ENCODE measurements around the gene FUCA1.

Gene FUCA1

GRCh38 chr1:23848673-23849616 is 19.1 kb downstream of the FUCA1 start:
- TF ChIP-seq YY1 (IDR thresholded peaks at IDR 0.05; ENCODE audit: low read depth) (no peak), FOXM1 (IDR thresholded peaks at IDR 0.05; ENCODE audit: borderline replicate concordance, low read depth) (no peak), TAF1 (IDR thresholded peaks at IDR 0.05; ENCODE audit: low read depth) (no peak), CREB1 (IDR thresholded peaks at IDR 0.05; ENCODE audit: low read depth) (no peak), USF1 (IDR thresholded peaks at IDR 0.05) (no peak), EP300 (IDR thresholded peaks at IDR 0.05; ENCODE audit: borderline replicate concordance) (no peak), NFIC (IDR thresholded peaks at IDR 0.05) (no peak), TEAD4 (IDR thresholded peaks at IDR 0.05) (no peak), CEBPB (IDR thresholded peaks at IDR 0.05) (no peak), REST (IDR thresholded peaks at IDR 0.05; ENCODE audit: low read depth) (no peak), ZBTB7A (IDR thresholded peaks at IDR 0.05; ENCODE audit: low read depth) (no peak), MAX (IDR thresholded peaks at IDR 0.05) (no peak), TCF12 (IDR thresholded peaks at IDR 0.05; ENCODE audit: low read depth) (no peak), RAD21 (IDR thresholded peaks at IDR 0.05; ENCODE audit: low read depth) (no peak), EGR1 (IDR thresholded peaks at IDR 0.05) (no peak)

- no peak for TF ChIP-seq EGR1 (IDR thresholded peaks at IDR 0.05)
- no peak for TF ChIP-seq FOXM1 (IDR thresholded peaks at IDR 0.05; ENCODE audit: borderline replicate concordance, low read depth)
- no peak for TF ChIP-seq TCF12 (IDR thresholded peaks at IDR 0.05; ENCODE audit: low read depth)
- TF ChIP-seq CEBPB (IDR thresholded peaks at IDR 0.05), result no peak
- no peak for TF ChIP-seq YY1 (IDR thresholded peaks at IDR 0.05; ENCODE audit: low read depth)
- TF ChIP-seq RAD21 (IDR thresholded peaks at IDR 0.05; ENCODE audit: low read depth), result no peak
Observed at GRCh38 chr1:23845163-23845562, 22.9 kb downstream of the FUCA1 start.

- no peak for TF ChIP-seq TEAD4 (IDR thresholded peaks at IDR 0.05)
- no peak for TF ChIP-seq CEBPB (IDR thresholded peaks at IDR 0.05)
- TF ChIP-seq REST (IDR thresholded peaks at IDR 0.05; ENCODE audit: low read depth), result no peak
- TF ChIP-seq MAX (IDR thresholded peaks at IDR 0.05), result no peak
- TF ChIP-seq NFIC (IDR thresholded peaks at IDR 0.05), result no peak
- TF ChIP-seq CREB1 (IDR thresholded peaks at IDR 0.05; ENCODE audit: low read depth), result no peak
- no peak for TF ChIP-seq TCF12 (IDR thresholded peaks at IDR 0.05; ENCODE audit: low read depth)
- no peak for TF ChIP-seq FOXM1 (IDR thresholded peaks at IDR 0.05; ENCODE audit: borderline replicate concordance, low read depth)
- no peak for TF ChIP-seq EP300 (IDR thresholded peaks at IDR 0.05; ENCODE audit: borderline replicate concordance)
Observed at GRCh38 chr1:23843644-23844043, 24.4 kb downstream of the FUCA1 start.

GRCh38 chr1:23838401-23838866 is 29.7 kb downstream of the FUCA1 start:
- TF ChIP-seq TAF1 (IDR thresholded peaks at IDR 0.05; ENCODE audit: low read depth) (no peak), YY1 (IDR thresholded peaks at IDR 0.05; ENCODE audit: low read depth) (no peak), EP300 (IDR thresholded peaks at IDR 0.05; ENCODE audit: borderline replicate concordance) (no peak), USF1 (IDR thresholded peaks at IDR 0.05) (no peak), CREB1 (IDR thresholded peaks at IDR 0.05; ENCODE audit: low read depth) (no peak), CEBPB (IDR thresholded peaks at IDR 0.05) (peak; percentile 87), REST (IDR thresholded peaks at IDR 0.05; ENCODE audit: low read depth) (no peak), FOXM1 (IDR thresholded peaks at IDR 0.05; ENCODE audit: borderline replicate concordance, low read depth) (no peak), ZBTB7A (IDR thresholded peaks at IDR 0.05; ENCODE audit: low read depth) (0 out of 2 replicates have a peak, but pooled peaks have one; percentile 41), EGR1 (IDR thresholded peaks at IDR 0.05) (no peak), RAD21 (IDR thresholded peaks at IDR 0.05; ENCODE audit: low read depth) (no peak), NFIC (IDR thresholded peaks at IDR 0.05) (no peak), TEAD4 (IDR thresholded peaks at IDR 0.05) (no peak), TCF12 (IDR thresholded peaks at IDR 0.05; ENCODE audit: low read depth) (no peak), MAX (IDR thresholded peaks at IDR 0.05) (peak; percentile 43; the same call in 1 of the 2 replicates)
